Naive B cell (primary cell): ENCODE data around the gene ARPC1A. TPM values are rescaled to one million over a fixed set of nuclear protein-coding genes. Genes with fewer than 3 reads are reported as not detected.
"Not testable (repeated sequence)": the region's sequence is repeated elsewhere in the genome, so short reads cannot be mapped to it uniquely, and the experiment has no call there.

Experiments
- ATAC-seq, 2 donors: fragments of 150-1000 bp; cut with Tn5 transposase; 2 replicates each; pipeline ENCODE4 v1.10.0; 2021; ENCODE audit warnings: low read depth in 2 of 2, mild to moderate bottlenecking in 2 of 2, moderate library complexity in 2 of 2
- DNase-seq: peaks from one replicate; pipeline ENCODE4 v3.0.0; 2022
- H3K27ac Mint-ChIP-seq, 6 donors: one replicate each; pipeline ENCODE4 v1.8.0; 2020 to 2022; ENCODE audit warnings: mild to moderate bottlenecking in 6 of 6, mixed read lengths in 6 of 6, moderate library complexity in 5 of 6, inconsistent platforms in 2 of 6
- H3K27me3 Mint-ChIP-seq, 3 donors: one replicate each; pipeline ENCODE4 v1.8.0; 2021 to 2022; ENCODE audit warnings: mixed read lengths in 3 of 3, mild to moderate bottlenecking in 1 of 3
- H3K36me3 Mint-ChIP-seq, 2 donors: one replicate each; pipeline ENCODE4 v1.8.0; 2020 to 2022; ENCODE audit warnings: mixed read lengths in 2 of 2, inconsistent platforms in 1 of 2, mild to moderate bottlenecking in 1 of 2
- H3K4me1 Mint-ChIP-seq, 3 donors: one replicate each; pipeline ENCODE4 v1.8.0; 2020 to 2022; ENCODE audit warnings: mixed read lengths in 3 of 3, inconsistent platforms in 1 of 3, mild to moderate bottlenecking in 1 of 3, moderate library complexity in 1 of 3
- H3K4me3 Mint-ChIP-seq, 8 donors: one replicate each; pipeline ENCODE4 v1.8.0; 2020 to 2022; ENCODE audit warnings: mild to moderate bottlenecking in 8 of 8, mixed read lengths in 8 of 8, moderate library complexity in 8 of 8, inconsistent platforms in 2 of 8
- H3K9me3 Mint-ChIP-seq, 7 donors: one replicate each; pipeline ENCODE4 v1.8.0; 2020 to 2022; ENCODE audit warnings: mixed read lengths in 7 of 7, mild to moderate bottlenecking in 5 of 7, inconsistent platforms in 2 of 7, moderate library complexity in 1 of 7
- polyA plus RNA-seq, 6 donors: library from polyadenylated mRNA; unstranded; fragments of 300-500 nt; fragmentation: Illumina TruSeq; gene quantifications; one replicate each; pipeline ENCODE4 v1.2.3, GENCODE V29; 2021; ENCODE audit warnings: low read depth in 6 of 6

Gene ARPC1A
- 100 to 1,000 TPM in 2 of 6 donors, 10 to 100 TPM in 4; 49.5 to 109 (median 91.8) TPM for polyA plus RNA-seq

- peak within 1 kb of the TSS; percentile 82 to 98 (median 95) for H3K4me3 Mint-ChIP-seq
- no peaks in the 10 kb centered on the region for H3K27me3 Mint-ChIP-seq
- no peaks in the 10 kb centered on the region for H3K9me3 Mint-ChIP-seq
- peaks cover 28 to 49% (median 37%) of the 10 kb centered on the region in 3 donors for H3K4me1 Mint-ChIP-seq
- no peaks in the 10 kb centered on the region for H3K36me3 Mint-ChIP-seq
- DNase-seq (peak; percentile 90), ATAC-seq (peak; percentile 94 to 95)
- H3K27ac Mint-ChIP-seq: peak within 1 kb of the TSS; percentile 87 to 94 (median 94)
Observed at GRCh38 chr7:99325592-99326407, at the start of gene ARPC1A. Gene ARPC1A (plus strand): TSS chr7:99325898. CDS start chr7:99333354, 7,456 bp downstream.

DNA sequence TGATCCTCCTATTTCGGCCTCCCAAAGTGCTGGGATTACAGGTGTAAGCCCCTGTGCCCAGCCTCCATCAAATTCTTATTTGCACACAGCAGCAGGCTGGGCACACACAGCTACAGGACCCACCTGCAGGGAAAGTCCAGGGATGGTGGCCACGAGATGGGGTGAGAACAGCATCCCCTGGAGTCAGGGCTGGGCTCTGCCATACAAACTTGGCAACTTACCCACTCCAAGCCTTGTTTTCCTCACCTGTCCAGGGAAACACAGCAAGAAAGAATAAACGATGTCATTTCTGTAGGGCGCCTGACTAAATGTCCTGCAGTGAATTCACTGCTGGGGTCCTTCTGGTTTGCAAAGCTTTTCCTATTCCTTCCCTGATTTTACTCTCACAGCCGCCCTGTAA lies 47.5 kb upstream of the ARPC1A start:
- no peak for ATAC-seq
- peak overlapping the region in 1 of 6 donors; percentile 57 for H3K27ac Mint-ChIP-seq

GRCh38 chr7:99284165-99284564 lies 41.5 kb upstream of the ARPC1A start:
- not testable (repeated sequence) for H3K4me3 Mint-ChIP-seq, H3K9me3 Mint-ChIP-seq, H3K4me1 Mint-ChIP-seq, DNase-seq, ATAC-seq, H3K36me3 Mint-ChIP-seq, H3K27me3 Mint-ChIP-seq, H3K27ac Mint-ChIP-seq

More for the DNA sequence above, 47.5 kb upstream of the ARPC1A start:
- Mint-ChIP-seq H3K9me3 (no peaks in the 10 kb centered on the region), H3K27me3 (peaks cover 0 to 5% (median 4%) of the 10 kb centered on the region in 3 donors), H3K4me1 (peaks cover 0 to 7% (median 0%) of the 10 kb centered on the region in 3 donors), H3K36me3 (no peaks in the 10 kb centered on the region), H3K4me3 (no peak overlapping the region)
- DNase-seq: no peak

DNA sequence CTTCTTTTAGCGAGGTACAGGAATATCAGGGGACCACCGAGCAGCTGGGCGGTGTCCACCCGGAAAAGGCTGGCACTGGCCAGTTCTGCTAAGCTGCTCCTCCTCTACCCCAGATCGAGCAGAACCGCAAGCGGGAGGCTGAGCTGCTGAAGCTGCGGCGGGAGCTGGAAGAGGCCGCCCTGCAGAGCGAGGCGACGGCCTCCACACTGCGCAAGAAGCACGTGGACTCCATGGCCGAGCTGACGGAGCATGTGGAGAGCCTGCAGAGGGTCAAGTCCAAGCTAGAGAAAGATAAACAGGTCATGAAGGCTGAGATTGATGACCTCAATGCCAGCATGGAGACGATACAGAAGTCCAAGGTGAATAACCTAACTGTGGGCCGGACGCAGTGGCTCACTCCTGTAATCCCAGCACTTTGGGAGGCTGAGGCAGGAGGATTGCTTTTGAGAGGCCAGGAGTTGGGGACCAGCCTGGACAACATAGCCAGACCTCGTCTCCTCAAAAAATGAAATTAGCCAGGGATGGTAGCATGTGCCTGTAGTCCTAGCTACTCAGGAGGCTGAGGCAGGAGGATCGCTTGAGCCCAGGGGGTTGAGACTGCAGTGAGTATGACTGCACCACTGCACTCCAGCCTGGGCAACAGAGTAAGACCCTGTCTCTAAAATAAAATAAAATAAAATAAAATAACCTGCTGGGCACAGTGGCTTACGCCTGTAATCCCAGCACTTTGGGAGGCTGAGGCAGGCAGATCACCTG lies 37.7 kb upstream of the ARPC1A start:
- Mint-ChIP-seq H3K4me1 (no peaks in the 10 kb centered on the region), H3K36me3 (no peaks in the 10 kb centered on the region), H3K27ac (no peak overlapping the region), H3K4me3 (no peak overlapping the region), H3K27me3 (no peaks in the 10 kb centered on the region), H3K9me3 (no peaks in the 10 kb centered on the region)
- DNase-seq (no peak), ATAC-seq (no peak)

DNA sequence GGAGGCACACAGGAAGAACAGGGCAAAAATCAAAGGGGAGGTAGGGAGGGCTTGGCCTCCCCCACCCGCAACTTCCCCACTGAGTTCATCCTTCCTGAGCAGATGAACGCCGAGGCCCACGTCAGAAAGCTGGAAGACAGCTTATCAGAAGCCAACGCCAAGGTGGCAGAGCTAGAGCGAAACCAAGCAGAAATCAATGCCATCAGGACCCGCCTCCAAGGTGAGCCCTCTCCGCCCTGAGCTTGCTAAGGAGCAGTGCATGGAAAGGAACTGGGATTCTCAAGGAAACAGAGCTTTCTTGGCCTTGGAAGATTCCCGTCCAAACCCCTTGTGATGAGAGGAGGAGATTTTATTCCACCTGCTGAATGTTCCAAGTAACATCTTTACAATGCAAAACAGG lies 36.5 kb upstream of the ARPC1A start:
- Mint-ChIP-seq H3K4me1 (no peaks in the 10 kb centered on the region), H3K27me3 (no peaks in the 10 kb centered on the region), H3K36me3 (no peaks in the 10 kb centered on the region), H3K4me3 (no peak overlapping the region), H3K27ac (no peak overlapping the region), H3K9me3 (no peaks in the 10 kb centered on the region)
- DNase-seq (no peak), ATAC-seq (no peak)

- not testable (repeated sequence) for H3K27ac Mint-ChIP-seq, H3K9me3 Mint-ChIP-seq, DNase-seq, ATAC-seq, H3K36me3 Mint-ChIP-seq, H3K4me3 Mint-ChIP-seq, H3K4me1 Mint-ChIP-seq, H3K27me3 Mint-ChIP-seq
Observed at GRCh38 chr7:99290148-99290547, 35.5 kb upstream of the ARPC1A start.

- DNase-seq (no peak), ATAC-seq (no peak)
- no peak overlapping the region for H3K27ac Mint-ChIP-seq
- H3K27me3 Mint-ChIP-seq: no peaks in the 10 kb centered on the region
- H3K4me3 Mint-ChIP-seq: no peak overlapping the region
- H3K9me3 Mint-ChIP-seq: no peaks in the 10 kb centered on the region
- H3K4me1 Mint-ChIP-seq: no peaks in the 10 kb centered on the region
- H3K36me3 Mint-ChIP-seq: no peaks in the 10 kb centered on the region
Observed at GRCh38 chr7:99290980-99291607, 34.6 kb upstream of the ARPC1A start.

- H3K36me3 Mint-ChIP-seq: no peaks in the 10 kb centered on the region
- no peak for DNase-seq
- H3K9me3 Mint-ChIP-seq: no peaks in the 10 kb centered on the region
- no peak for ATAC-seq
- no peaks in the 10 kb centered on the region for H3K4me1 Mint-ChIP-seq
- H3K27ac Mint-ChIP-seq: peak overlapping the region in 1 of 6 donors; percentile 82
- no peak overlapping the region for H3K4me3 Mint-ChIP-seq
- H3K27me3 Mint-ChIP-seq: no peaks in the 10 kb centered on the region
Observed at GRCh38 chr7:99292127-99292526, 33.6 kb upstream of the ARPC1A start.

DNA sequence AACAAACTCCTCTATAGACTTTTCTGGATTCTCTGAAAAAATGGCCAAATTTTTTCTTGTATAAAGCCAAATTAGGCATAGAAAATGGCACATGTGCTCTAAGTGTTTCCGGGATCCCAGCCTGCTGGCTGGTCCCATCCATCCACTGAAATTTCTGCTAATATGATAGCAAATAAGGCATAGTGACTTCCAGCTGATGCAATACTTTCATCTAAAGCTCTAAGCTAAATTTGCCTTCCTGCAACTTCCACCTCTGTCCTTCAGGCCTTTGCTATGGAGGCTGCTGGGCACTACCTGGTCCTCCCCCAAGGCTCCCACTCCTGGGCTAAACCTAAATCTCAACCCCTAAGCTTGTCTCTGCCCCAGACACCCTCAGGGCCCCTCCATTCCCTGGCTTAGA lies 32.5 kb upstream of the ARPC1A start:
- Mint-ChIP-seq H3K4me1 (no peaks in the 10 kb centered on the region), H3K27ac (peak overlapping the region in 1 of 6 donors; percentile 52), H3K9me3 (no peaks in the 10 kb centered on the region), H3K27me3 (no peaks in the 10 kb centered on the region), H3K4me3 (no peak overlapping the region), H3K36me3 (no peaks in the 10 kb centered on the region)
- ATAC-seq (no peak), DNase-seq (no peak)

DNA sequence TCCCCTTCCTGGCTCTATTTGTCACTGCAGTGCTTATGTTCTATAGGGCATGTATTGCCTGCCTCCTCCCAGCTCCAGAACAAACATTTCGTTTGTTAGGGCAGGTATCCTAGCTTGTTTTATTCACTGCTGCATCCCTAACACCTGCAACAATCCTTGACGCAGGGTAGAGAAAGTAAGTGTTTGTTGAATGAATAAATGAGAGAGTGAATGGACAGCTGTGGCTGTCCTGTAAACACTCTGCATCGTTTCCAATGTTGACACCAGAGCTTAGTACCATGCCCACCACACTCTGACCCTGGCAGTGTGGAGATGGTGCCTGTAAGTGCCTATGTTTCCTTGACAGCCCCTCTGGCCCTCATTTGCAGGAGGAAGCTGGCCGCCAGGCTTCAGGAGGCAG lies 32.0 kb upstream of the ARPC1A start:
- no peak for DNase-seq
- Mint-ChIP-seq H3K4me1 (no peaks in the 10 kb centered on the region), H3K27me3 (no peaks in the 10 kb centered on the region), H3K4me3 (no peak overlapping the region), H3K9me3 (no peaks in the 10 kb centered on the region), H3K36me3 (no peaks in the 10 kb centered on the region), H3K27ac (no peak overlapping the region)
- no peak for ATAC-seq

GRCh38 chr7:99296471-99296870 lies 29.2 kb upstream of the ARPC1A start:
- no peak overlapping the region for H3K4me3 Mint-ChIP-seq
- no peaks in the 10 kb centered on the region for H3K9me3 Mint-ChIP-seq
- no peaks in the 10 kb centered on the region for H3K4me1 Mint-ChIP-seq
- peak overlapping the region in 1 of 6 donors; percentile 60 for H3K27ac Mint-ChIP-seq
- DNase-seq: no peak
- ATAC-seq: no peak
- no peaks in the 10 kb centered on the region for H3K27me3 Mint-ChIP-seq
- no peaks in the 10 kb centered on the region for H3K36me3 Mint-ChIP-seq

DNA sequence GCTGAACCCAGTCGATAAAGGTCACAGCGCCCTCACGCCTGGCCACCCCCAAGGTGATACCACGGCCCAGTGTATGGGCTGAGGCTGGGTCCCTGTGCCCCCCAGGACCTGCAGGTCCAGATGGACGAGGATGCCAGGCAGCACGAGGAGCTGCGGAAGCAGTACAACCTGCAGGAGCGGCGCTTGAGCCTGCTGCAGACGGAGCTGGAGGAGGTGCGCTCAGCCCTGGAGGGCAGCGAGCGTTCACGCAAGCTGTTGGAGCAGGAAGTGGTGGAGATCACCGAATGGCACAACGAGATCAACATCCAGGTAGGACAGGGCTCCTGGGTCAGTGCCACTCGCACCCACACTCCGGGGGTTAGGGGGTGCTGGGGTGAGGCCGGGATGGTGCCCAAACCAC lies 24.2 kb upstream of the ARPC1A start:
- H3K27ac Mint-ChIP-seq: no peak overlapping the region

GRCh38 chr7:99305473-99306260 lies 20.0 kb upstream of the ARPC1A start:
- H3K9me3 Mint-ChIP-seq: peaks cover 0 to 5% (median 2%) of the 10 kb centered on the region in 7 donors
- H3K27ac Mint-ChIP-seq: peak overlapping the region in 1 of 6 donors; percentile 16
- H3K36me3 Mint-ChIP-seq: peaks cover 0 to 7% of the 10 kb centered on the region in 2 donors
- ATAC-seq (no peak), DNase-seq (no peak)
- H3K4me1 Mint-ChIP-seq: no peaks in the 10 kb centered on the region
- peaks cover 0 to 12% (median 7%) of the 10 kb centered on the region in 3 donors for H3K27me3 Mint-ChIP-seq
- no peak overlapping the region for H3K4me3 Mint-ChIP-seq

More for the DNA sequence above, 24.2 kb upstream of the ARPC1A start:
- Mint-ChIP-seq H3K4me3 (peak overlapping the region in 1 of 8 donors; percentile 52), H3K27me3 (peaks cover 0 to 7% (median 6%) of the 10 kb centered on the region in 3 donors), H3K4me1 (no peaks in the 10 kb centered on the region), H3K9me3 (no peaks in the 10 kb centered on the region), H3K36me3 (no peaks in the 10 kb centered on the region)
- no peak for ATAC-seq
- DNase-seq: no peak
